GM23338 (cell line): Measurements from ENCODE around the gene SSTR3.

Experiments used
- CREB1 ChIP-seq: fragments of 250-450 bp; sonication (Bioruptor Pico); IDR thresholded peaks from 2 replicates; pipeline ENCODE4 v1.5.0; 2020; ENCODE audit warnings: low read depth, mild to moderate bottlenecking, moderate library complexity
- CTCF ChIP-seq, 2 experiments: fragments of 200-600 bp in 1 of 2; sonication (generic) in 1 of 2; conservative IDR thresholded peaks; 2 replicates each; pipeline versions ENCODE4 v1.5.1 to v1.6.1; 2016 to 2017; ENCODE audit warnings: antibody characterized with exemption in 2 of 2, low read depth in 2 of 2, mild to moderate bottlenecking in 2 of 2, moderate library complexity in 1 of 2
- ETS1 ChIP-seq: IDR thresholded peaks from 2 replicates; pipeline ENCODE4 v1.6.1; 2016; ENCODE audit warnings: antibody characterized with exemption
- EZH2 ChIP-seq: fragments of 200-600 bp; sonication (generic); IDR thresholded peaks from one replicate; pipeline ENCODE4 v1.8.0; 2017; ENCODE audit warnings: antibody characterized with exemption, mild to moderate bottlenecking, low read depth; ENCODE audit not compliant: unreplicated experiment
- EZH2phosphoT487 ChIP-seq: fragments of 200-600 bp; sonication (generic); IDR thresholded peaks from one replicate; pipeline ENCODE4 v1.8.1; 2018; ENCODE audit warnings: antibody characterized with exemption; ENCODE audit not compliant: unreplicated experiment
- JUNB ChIP-seq: IDR thresholded peaks from one replicate; pipeline ENCODE4 v1.6.1; 2016; ENCODE audit warnings: antibody characterized with exemption; ENCODE audit not compliant: unreplicated experiment
- POLR2AphosphoS5 ChIP-seq: IDR thresholded peaks from 2 replicates; pipeline ENCODE4 v1.6.1; 2016; ENCODE audit warnings: antibody characterized with exemption, low read depth
- REST ChIP-seq: IDR thresholded peaks from one replicate; pipeline ENCODE4 v1.6.1; 2018; ENCODE audit warnings: antibody characterized with exemption; ENCODE audit not compliant: unreplicated experiment
- ZNF331 ChIP-seq: fragments of 250-450 bp; sonication (Bioruptor Pico); IDR thresholded peaks from 2 replicates; pipeline ENCODE4 v1.5.0; 2020; ENCODE audit warnings: low read depth, mild to moderate bottlenecking, moderate library complexity

GRCh38 chr22:37242395-37242918, 30.2 kb upstream of the SSTR3 start:
- TF ChIP-seq EZH2 (no peak), JUNB (no peak), CTCF (conservative IDR thresholded peaks at IDR 0.05; ENCODE audit: low read depth in 2 of 2) (no peak), EZH2phosphoT487 (no peak), ZNF331 (CRISPR knock-in tag) (no peak), REST (no peak), ETS1 (no peak), POLR2AphosphoS5 (no peak), CREB1 (CRISPR knock-in tag) (no peak)
